Medulla oblongata (tissue), 1 donor: Measurements from ENCODE around the gene TCP1.
"Not testable (repeated sequence)": the region's sequence is repeated elsewhere in the genome, so short reads cannot be mapped to it uniquely, and the experiment has no call there.

Experiments
- DNase-seq: peaks from one replicate; pipeline ENCODE4 v3.0.0-alpha.2; 2015; ENCODE audit errors: extremely low spot score

The TCP1 gene

DNA sequence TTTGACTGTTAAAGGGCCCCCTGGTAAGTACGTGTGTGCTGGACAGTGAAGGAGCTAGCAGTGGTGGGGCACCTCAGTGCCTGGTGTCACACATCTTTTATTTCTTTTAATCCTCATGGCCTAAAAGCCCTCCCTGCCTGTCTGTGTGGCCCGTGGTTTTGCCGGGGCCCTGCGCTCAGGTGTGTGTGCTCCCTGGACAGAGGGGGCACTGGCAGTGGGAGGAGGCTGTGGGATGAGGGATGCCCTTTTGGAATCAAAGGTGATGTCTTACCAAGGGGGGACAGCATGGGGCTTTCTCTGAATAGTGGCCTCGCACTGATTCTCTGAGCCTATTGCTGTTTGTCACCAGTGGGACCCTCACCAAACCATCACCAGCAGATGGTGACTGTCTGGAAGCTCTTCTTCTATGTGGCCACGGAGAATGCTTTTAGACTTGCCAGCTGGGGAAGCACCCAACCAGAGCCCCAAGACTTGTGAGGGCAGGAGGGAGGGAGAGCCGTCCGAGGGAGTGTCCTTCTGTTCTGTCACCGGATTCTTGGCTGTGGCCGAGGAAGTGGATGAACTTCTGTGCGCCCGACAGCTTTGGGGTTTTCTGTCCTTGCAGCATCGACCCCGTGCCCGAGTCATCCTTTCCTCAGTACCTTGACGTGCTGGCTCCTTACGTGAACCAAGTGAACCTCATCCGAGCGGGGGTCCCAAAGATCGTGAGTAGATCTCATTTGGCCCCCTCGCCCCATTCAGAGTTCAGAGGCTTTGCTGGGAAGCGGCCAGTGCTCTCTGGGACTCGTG lies 28.7 kb upstream of the TCP1 start:
- no peak for DNase-seq

DNA sequence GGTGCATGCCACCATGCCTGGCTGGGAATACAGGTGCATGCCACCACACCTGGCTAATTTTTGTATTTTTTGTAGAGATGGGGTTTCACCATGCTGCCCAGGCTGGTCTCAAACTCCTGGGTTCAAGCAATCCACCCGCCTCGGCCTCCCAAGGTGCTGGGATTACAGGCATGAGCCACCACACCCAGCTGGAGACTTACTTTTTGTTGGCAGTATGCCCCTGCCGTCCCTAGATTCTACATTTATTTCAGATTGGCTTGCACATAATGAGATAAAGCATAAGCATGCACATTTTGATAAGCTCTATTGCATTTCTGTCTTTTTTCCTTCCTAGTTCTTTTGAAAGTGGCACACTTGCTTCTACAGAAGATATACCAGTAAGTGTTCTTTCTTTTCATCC lies 27.4 kb upstream of the TCP1 start:
- DNase-seq, result not testable (repeated sequence)

DNA sequence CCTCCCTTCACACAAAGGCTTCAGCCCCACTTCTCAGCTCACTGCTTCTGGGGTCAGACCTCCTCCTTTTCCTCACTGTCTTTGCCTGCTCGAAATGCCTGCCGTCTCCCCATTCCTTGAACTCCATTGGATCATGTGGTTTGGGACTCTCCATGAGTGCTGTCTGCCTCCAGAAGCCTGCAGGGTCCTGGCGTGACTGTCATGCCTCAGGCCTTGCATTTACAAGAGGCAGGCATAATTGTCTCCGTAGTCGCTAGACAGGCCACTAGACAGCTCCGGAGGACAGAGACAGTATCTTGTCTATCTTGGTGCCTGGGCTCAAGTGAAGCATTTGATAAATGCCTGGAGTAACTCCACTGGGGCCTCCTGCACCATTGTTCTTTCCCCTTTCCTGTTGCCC lies 26.0 kb upstream of the TCP1 start:
- DNase-seq, result no peak

DNA sequence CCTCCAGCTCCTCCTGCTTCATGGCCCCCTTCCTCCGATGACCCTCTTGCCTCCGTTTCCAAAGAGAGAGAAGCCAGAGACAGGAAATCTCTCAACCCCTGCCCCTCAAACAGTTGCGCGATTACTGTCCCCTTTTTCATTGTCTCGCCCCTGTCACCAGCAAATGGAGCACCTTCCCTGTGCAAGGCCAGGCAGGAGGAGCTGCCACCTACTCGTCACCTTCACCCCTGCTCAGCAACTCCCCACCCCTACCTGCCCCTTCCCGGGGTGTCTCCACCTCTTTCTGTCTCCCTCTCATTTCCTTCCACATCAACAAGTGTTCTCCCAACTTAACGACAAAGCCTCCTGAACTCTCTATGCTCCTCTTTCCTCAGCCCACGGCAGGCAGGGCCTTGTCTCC lies 24.4 kb upstream of the TCP1 start:
- DNase-seq, result no peak

DNA sequence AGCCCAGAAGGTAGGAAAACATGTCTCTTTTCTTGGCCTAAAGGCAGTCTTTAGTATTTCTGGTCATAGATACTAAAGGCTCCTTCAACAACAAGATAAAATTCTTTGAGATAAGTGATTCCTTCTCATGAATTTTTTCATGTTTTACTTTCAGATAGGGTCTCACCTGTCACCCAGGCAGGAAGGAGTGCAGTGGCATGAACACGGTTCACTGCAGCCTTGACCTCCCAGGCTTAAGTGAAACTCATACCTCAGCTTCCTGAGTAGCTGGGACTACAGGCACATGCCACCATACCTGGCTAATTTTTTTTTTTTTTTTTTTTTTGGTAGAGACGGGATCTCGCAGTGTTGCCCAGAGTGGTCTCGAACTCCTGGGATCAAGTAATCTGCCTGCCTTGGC lies 19.7 kb upstream of the TCP1 start:
- no peak for DNase-seq

DNA sequence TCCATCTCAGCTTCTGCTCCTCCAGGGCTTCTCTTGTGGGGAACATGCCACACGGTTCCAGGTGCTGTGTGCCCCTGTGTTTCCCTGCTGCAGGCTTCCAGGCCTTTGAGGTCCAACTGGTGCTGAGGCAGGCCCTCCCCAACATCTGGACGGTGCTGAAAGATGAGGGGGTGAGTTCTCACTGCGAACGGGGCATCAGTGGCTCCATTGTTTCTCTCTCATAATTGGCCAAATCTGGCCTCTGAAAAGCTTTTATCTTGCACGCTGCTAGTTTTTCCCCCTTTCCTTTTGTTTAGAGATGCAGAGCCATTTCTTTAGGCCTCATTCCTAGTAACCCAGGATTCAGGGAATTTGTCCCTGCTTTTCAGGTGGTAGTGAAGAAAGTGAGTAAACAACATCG lies 19.2 kb upstream of the TCP1 start:
- peak; percentile 37 for DNase-seq

DNA sequence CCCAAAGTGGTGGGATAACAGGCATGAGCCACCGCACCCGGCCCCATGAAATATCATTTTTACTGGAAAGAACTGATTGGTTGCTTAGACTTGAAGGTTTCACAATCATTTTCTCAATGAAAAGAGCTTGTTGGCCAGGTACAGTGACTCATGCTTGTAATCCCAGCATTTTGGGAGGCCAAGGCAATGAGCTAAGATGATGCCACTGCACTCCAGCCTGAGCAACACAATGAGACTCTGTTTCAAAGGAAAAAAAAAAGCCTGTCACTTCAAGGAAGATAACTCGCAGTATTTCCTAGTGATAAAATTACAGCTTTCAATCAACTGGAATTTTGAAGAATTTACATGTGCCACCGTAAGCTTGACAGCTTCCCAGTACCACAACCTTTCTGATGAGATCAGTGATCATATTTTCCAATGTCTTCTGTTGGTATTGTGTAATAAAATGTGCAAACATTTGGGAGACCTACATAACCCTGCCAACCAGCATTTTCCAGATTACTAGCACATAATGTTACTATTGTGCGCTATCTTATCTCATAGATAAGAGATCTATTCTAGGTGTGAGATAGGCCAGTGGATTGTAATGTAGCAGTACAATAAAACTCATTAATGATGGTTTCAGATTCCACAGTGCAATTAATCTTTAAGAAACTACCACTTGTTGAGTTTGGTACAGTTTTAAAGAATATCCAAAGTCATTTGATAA lies 17.9 kb upstream of the TCP1 start:
- no peak for DNase-seq

DNA sequence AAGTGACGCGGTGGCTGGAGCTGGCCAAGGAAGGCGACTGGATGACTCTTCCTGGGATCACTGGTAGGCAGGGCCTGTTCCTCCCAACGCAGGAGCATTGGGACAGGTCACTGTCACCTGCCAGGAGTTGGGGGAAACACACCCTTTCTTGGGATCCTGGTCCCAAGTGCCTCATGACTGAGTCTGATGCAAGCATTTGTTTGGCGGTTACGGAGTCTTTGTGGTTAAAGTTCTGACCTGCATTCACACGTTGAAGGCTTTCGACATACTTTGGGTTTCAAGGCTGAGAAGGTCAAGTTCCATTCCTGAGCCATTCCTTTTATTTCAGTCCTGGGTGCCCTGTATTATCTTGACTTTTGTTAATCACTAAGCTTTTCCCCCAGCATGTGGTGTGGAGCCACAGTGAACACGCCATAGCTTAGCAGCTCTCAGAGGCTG lies 16.6 kb upstream of the TCP1 start:
- no peak for DNase-seq

DNA sequence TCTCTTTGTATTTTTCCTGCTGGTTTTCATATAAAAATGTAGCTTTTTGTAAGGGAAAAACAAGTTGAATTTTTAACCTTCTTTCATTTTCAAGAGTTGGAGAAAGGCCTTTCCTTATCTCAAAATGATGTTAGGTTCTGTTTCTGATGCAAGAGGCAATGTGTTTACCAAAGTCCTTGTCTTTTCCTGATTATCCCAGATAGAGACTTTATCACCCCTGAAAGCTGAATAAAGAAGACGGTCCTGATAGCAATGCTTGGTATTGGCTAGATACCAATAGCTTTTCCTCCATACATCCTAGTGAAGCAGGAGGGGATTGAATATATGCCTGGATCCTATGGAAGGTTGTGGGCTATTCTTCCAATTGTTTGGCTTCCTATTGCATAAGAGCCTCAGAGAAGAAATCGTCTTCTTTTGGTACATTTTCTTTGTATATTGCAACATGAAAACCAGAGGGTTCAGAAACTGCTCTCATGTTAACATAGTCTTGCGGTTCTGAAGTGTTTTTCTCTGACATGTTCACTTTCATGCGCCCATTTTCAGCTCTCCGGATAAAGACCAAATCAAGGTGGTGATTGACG lies 16.1 kb upstream of the TCP1 start:
- no peak for DNase-seq

DNA sequence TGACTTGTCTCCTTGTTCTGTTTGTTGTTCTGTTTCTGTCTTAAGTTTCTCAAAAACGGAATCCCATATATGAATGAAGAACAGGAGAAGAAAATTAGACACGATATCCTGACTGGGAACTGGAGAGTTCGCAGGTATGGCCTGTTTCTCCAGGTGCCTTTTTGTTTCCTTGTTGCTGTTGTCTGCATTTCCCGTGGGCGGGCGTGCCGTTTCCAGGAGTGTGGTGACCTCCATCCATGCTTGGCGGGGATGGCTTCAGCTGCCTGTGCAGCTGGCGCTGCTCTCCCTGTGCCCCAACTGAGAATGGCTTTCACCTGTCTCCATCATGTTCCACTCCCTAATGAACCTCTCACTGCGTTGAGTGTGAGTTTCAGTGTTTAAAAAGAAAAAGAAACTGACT lies 15.1 kb upstream of the TCP1 start:
- no peak for DNase-seq

DNA sequence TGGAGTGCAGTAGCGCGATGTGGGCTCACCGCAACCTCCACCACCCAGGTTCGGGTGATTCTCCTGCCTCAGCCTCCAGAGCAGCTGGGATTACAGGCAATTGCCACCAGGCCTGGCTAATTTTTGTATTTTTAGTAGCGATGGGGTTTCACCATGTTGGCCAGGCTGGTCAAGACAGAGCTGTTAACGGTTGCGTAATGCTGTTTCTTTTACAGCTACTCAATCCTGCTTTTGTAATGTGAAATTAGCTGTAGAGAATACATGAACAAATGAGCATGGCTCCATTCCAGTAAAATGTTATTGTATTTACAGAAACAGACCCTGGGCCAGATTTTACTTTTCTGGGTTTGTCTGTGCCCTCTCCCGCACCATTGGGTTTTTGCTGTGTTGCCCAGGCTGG lies 12.5 kb upstream of the TCP1 start:
- no peak for DNase-seq

DNA sequence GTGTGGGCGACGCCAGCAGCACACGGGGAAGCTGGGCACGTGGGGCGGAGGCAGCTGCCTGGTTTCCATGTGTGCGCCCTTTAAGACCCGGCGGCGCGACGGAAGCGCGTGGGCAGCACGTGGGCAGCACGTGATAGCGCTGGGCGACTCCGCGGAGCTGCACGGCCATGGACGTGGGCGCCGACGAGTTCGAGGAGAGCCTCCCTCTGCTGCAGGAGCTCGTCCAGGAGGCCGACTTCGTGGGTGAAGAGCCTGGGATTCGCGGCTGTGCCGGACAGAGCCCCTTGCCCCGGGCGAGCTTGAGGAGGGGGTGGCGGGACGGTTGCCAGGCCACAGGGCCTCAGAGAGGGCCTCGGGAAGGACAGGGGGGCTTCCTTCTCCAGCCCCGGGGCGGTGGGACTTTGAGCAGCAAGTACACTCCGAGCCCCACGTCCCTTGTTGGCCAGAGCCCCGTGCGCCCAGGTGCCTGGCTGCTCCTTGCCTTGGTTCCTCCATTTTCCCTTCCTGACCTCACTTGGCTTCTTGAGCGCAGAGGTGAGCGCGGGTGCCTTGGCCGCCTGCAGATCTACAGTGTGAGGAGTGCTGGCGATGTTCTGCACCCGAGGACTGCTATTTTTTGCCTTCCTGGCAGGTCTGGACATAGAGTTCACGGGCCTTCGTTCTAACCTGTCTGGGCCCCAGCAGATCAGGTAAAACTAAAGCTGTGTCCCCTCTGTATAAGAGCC lies 10.9 kb upstream of the TCP1 start, which contains the start of gene PNLDC1:
PNLDC1 (plus strand) TSS at position 136 of the 725 bp plus-strand sequence; CDS start at position 168, 32 bp downstream.
- DNase-seq, result no peak

DNA sequence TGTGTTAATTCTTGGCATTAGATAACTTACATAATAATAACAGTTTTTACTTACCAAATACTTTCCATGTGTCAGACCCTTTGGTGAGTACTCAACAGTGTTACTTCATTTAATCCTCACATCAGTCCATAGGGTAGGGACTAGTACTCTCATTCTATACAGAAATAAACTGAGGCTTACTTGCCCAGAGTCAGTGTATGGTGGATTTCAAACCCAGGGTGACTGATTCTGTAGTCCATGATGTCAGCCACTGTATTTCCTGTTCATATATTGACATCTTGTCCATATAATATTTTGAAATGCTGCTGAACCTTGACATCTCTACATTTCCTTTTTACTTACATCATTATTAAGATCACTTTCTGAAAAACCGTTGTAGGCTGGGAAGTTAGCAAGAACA lies 8.2 kb upstream of the TCP1 start:
- DNase-seq, result no peak

DNA sequence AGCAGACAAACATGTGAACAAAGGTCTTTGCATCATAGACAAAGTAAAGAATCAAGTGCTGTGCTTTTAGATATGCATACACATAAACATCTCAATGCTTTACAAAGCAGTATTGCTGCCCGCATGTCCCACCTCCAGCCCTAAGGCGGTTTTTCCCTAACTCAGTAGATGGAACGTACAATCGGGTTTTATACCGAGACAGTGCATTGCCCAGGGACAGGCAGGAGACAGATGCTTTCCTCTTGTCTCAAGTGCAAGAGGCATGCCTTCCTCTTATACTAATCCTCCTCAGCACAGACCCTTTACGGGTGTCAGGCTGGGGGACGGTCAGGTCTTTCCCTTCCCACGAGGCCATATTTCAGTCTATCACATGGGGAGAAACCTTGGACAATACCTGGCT lies 5.6 kb upstream of the TCP1 start:
- not testable (repeated sequence) for DNase-seq

DNA sequence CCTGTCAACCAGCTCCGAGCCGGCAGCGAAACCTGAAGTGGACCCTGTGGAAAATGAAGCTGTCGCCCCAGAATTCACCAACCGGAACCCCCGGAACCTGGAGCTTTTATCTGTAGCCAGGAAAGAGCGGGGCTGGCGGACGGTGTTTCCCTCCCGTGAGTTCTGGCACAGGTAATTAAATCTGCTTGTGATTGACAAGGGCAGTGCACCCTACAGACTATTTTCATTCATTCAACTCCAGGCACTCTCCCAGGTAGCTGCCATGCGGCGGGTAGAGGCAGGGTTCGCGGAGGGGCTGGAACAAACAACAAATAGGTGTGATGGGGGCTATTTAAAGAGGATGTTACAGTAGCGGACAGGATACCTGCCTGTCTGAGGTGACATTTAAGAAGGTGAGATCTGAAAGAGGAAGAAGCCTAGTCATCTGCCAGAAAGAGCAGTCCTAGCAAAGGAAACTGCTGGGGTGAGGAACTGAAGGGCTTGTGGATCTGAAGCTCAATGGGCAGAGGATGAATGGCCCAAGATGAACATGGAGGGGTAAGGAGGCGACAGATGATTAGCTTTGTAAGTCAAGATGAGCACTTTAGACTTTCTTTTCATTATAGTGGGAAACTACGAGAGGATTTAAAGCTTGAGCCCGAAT lies 1.7 kb upstream of the TCP1 start:
- no peak for DNase-seq

DNA sequence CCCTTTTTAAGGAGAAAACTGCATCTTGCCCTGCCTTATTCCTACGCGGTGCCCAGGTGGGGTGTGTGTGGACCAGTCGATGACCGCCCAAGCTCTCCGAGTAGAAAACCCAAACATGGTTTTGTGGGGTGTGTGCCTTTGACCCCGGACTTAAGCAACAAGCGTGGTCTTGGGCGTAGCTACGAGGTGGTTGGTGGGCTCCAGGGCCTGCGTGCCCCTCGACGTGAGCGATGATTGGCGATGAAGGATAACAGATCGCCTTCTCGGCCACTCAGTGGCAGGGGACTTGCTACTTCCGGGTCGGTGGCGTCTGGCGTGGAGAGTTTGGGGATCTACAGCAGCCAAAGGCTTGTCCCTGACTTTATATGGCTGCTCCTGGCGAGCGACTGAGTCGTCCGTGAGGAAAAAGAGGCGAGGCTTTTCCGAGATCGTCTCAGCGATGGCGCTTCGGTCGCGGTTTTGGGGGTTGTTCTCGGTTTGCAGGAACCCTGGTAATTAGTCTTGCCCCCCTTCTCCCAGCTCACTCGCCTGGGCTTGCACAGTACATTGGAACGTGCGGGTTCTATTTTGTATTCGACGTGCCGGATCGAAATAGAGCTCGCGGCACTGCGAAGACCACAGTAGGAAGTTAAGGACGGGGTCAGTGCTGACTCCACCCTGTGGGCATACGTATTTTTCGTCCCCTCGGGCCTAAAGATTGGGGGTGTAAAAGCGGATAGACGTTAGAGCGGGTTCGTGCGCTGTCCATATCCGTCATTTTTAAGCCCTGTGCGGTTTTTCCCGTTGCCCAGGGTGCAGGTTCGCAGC lies 950 bp upstream of the TCP1 start, which contains the start of gene MRPL18:
MRPL18 (plus strand) TSS at position 319 of the 807 bp plus-strand sequence; CDS start at position 440, 121 bp downstream.
- DNase-seq, result peak; percentile 99

DNA sequence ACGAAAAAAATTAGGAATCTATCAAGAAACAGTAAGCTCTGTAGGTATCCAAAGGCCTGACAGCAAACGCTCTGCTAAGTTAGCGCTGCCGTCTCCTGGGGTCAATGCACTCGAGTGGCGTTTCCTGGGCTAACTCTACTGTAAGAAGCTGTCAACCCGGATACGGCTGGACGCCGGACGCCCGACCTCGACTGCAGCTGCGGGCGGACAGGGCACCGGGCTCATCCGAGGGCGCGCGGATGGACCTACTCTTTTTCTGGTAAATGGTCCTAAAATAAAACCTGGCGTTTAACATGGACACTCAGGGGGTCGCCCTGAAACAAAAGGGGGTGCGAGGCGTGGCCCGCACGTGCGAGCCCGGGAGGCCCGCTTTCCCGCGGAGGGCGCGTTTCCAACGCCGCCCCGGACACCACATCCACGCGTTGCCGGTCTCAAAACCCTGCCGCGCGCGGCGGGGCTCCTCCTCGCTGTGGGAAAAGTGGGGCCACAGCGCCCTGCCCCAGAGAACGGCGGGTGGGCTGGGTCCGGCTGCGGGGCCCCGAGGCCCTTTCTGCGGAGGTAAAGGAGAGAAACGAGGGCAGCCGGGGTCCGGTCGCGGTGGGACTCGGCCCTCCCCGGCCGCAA lies 537 bp downstream of the TCP1 start:
- peak; percentile 12 for DNase-seq

DNA sequence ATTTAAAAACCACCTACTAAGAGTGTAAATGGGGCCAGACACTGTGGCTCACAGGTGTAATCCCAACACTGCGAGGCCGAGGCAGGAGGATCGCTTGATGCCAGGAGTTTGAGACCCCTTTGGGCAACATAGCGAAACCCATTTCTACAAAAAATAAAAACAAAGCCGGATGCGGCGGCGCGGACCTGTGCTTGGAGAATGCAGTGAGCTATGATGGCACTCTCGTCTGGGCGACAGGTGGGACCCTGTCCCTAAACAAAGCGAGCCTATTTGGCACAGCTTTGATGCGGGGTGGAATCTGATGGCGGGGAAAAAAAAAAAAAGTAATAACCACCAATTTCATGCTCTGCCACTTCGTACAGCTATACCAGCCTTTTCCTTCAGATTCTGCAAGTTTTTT lies 1.1 kb downstream of the TCP1 start:
- DNase-seq, result no peak

DNA sequence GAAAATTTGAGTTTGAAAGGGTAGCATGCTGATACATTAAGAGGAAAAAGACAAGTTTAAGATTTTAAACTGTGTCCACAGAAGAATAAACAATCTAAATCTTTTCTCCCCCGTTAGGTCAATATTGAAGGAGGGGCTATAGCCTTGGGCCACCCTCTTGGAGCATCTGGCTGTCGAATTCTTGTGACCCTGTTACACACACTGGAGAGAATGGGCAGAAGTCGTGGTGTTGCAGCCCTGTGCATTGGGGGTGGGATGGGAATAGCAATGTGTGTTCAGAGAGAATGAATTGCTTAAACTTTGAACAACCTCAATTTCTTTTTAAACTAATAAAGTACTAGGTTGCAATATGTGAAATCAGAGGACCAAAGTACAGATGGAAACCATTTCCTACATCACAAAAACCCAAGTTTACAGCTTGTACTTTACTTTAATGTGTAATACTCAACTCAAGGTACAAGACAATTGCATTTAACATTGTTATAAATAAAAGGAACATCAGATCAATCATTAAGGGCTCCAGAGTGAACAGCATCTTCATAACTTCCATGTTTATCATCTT lies 10.8 kb downstream of the TCP1 start:
- DNase-seq, result no peak

DNA sequence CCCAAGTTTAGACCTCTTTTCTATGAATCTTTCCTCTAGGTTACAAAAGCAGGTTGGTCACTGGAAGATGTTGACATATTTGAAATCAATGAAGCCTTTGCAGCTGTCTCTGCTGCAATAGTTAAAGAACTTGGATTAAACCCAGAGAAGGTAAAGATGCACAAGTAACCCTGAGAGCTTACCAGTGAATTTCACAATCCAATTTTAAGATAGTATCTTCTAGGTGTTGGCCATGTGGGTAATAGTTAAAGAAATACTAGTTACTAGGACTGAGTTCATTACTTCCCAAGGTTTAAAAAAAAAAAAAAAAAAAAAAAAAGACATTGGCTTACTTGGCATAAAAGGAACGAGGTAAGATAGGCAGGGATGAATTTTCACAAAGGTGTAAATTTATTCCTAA lies 11.3 kb downstream of the TCP1 start:
- no peak for DNase-seq
